Fibroblast of upper back skin (primary cell): ENCODE results near the gene LILRB2.
"Not testable (repeated sequence)": the region's sequence is repeated elsewhere in the genome, so short reads cannot be mapped to it uniquely, and the experiment has no call there.

Experiments used
- DNase-seq: peaks from one replicate; pipeline ENCODE4 v3.0.0-alpha.2; 2013

Gene LILRB2

GRCh38 chr19:54239491-54240371 is 41.2 kb downstream of the LILRB2 start:
- DNase-seq = not testable (repeated sequence)

- no peak for DNase-seq
Observed at GRCh38 chr19:54233941-54234340, 47.0 kb downstream of the LILRB2 start.

GRCh38 chr19:54231077-54231931 is 49.6 kb downstream of the LILRB2 start:
- DNase-seq = peak; percentile 64

- no peak for DNase-seq
Observed at GRCh38 chr19:54230031-54230430, 50.9 kb downstream of the LILRB2 start.

- no peak for DNase-seq
Observed at GRCh38 chr19:54229146-54229545, 51.8 kb downstream of the LILRB2 start.

- not testable (repeated sequence) for DNase-seq
Observed at GRCh38 chr19:54224619-54225018, 56.3 kb downstream of the LILRB2 start.

- DNase-seq = not testable (repeated sequence)
Observed at GRCh38 chr19:54223937-54224281, 57.0 kb downstream of the LILRB2 start.
